Retina (tissue), 1 donor: ENCODE data around the gene ZNF444.
A peak's percentile ranks its signal among the peaks of the same experiment; 100 is the strongest.
"Not testable (repeated sequence)": the region's sequence is repeated elsewhere in the genome, so short reads cannot be mapped to it uniquely, and the experiment has no call there.

Experiments used
- DNase-seq: peaks from one replicate; pipeline ENCODE4 v3.0.0-alpha.2; 2016

The ZNF444 gene

DNA sequence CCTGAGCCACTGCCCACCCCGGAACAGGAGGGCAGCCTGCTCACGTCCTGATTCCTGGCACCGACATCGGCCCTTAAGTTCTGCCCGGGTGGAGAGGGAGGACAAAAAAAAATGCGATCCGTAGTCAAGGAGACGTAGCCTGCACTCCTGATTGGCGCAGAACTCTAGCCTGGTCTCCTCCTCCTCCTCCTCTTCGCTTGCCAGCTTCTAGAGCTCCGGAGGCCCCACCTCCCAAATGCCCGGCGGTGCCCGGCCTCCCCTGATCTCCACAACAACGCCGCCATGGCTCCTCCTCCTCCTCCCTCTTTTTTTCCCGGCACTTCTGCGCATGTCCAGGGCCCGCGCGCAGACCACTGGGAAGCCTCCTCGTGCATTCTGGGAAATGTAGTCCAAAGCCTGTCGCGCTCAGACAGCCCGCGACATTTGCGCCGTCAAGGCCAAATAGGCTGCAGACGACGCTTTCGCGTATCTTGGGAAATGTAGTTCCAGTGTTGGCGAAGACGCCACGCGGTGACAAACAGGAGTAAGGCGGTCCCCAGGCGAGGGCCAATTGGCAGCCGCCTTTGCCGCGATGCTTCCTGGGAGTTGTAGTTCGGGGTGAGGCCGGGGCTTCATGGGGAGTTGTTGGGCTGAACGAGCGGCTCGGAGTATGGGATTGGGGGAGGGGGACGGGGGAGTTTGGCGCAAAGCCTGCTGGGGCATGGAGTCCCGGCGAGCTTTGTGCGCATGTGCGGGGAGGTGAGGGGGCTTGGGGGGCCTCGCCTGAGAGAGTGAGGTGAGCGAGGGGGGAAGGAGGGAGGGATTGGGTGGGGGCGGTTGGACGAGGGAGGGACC is at the start of gene ZNF444:
TSS of gene ZNF444 (plus strand) at position 705 of the 834 bp plus-strand sequence. CDS start 5,625 bp downstream, outside the sequence.
- peak; percentile 100 for DNase-seq

DNA sequence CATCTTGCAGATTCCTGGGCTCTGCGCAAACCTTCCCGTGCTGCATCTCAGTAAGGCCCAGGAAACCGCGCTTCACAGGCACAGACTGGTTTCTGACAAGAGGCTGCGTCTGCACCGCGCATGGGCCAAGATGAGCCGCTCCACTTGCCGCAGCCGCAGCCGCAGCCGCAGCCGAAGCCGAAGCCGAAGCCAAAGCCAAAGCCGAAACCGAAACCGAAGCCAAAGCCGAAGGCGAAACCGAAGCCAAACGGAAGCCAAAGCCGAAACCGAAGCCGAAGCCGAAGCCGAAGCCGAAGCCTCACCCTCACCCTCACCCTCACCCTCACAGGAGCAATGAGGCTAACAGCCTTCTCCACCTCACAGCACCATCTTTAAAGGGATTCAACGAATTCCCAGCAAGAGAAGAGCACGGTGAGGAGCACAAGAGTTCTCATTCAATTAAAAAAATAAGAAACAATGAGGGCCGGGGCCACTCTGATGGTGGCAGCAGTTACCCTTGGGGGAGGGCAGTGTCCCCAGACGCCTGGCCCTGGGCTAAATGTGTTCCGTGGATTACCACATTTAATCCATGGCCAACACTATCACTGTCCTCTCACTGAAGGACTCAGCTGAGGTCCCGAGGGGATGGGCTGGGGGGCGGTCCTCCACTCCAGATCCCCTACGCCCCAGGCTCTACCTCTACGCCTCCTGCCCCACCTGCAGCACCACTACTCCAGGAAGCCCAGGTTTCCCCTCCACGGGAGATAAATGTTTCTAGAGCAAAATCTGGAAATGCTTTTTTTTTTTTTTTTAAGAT is 49.1 kb upstream of the ZNF444 start:
- no peak for DNase-seq

DNA sequence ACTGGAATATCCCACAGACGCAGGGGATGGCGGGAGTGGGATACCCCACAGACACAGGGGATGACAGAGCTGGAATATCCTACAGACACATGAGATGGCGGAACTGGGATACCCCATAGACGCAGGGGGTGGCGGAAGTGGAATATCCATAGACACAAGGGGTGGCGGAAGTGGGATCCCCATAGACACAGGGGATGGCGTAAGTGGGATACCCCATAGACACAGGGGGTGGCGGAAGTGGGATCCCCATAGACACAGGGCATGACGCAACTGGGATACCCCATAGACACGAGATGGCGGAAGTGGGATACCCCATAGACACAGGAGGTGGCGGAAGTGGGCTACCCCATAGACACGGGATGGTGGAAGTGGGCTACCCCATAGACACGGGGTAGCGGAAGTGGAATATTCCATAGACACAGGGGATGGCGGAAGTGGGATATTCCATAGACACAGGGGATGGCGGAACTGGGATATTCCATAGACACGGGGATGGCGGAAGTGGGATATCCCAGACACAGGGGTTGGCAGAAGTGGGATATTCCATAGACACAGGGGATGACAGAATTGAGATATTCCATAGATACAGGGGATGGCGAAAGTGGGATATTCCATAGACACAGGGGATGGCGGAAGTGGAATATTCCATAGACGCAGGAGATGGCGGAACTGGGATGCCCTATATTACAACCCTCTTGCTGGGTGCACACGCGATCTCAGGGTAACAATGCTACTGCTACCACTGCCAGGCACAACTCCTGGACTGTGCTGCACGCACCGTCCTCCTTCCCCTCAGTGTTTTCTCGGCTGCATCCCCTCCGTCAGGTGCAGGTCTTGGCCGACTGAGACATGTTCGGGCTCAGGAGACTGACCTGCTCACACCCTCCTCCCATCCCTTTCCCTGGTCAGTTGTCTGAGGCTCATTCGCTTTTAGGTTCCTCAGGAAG is 48.1 kb upstream of the ZNF444 start:
- no peak for DNase-seq

DNA sequence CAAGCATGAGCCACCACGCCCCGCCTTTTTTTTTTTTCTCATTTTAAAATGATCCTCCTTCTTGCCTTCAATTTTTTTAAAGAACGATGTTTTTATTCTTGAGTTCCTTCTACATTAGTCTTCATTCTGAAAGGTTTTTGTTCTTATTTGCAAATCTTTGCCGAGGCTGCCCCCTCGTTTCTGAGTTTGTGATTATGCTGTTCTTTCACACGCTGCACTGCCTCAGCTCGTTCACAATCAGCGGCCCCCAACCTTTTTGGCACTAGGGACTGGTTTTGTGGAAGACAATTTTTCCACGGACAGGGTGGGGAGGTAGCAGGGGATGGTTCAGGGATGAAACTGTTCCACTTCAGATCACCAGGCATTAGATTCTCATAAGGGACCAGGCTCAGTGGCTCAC is 46.6 kb upstream of the ZNF444 start:
- DNase-seq, result no peak

DNA sequence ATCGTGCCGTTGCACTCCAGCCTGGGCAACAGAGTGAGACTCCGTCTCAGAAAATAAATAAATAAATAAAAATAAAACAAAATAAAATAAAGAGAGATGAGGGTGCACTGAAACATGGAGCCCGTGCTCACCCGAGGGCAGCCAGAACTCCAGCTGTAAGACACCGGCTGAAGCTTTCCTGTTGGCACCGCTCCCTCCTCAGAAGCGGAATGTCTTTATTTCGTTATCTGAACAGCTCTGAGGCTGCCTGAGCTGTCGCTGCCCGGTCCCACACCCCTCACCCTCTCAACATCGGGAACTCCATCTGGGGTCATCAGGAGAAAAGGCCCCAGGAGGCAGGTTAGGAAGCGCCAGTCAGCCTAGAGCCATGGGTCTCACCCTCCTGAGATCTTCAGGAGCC is 44.4 kb upstream of the ZNF444 start:
- no peak for DNase-seq

DNA sequence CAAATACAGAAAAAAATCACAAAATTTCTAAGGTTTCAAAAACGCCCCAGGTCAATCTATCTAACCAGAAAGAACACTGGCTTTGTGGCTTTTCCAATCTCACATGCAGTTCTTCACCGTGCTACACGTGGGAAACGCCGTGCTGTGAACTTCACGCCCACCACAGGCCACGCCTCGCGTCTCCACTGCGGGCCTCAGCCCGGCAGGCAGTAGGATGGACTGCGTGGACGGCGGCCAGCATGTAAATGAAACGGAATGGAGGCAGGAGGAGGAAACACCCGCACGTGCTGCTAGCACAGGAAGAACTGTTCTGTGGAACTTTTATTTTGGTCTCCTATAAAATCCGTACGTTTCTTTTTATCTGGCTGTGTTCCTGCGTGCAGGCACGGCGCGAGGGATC is 43.8 kb upstream of the ZNF444 start:
- no peak for DNase-seq

DNA sequence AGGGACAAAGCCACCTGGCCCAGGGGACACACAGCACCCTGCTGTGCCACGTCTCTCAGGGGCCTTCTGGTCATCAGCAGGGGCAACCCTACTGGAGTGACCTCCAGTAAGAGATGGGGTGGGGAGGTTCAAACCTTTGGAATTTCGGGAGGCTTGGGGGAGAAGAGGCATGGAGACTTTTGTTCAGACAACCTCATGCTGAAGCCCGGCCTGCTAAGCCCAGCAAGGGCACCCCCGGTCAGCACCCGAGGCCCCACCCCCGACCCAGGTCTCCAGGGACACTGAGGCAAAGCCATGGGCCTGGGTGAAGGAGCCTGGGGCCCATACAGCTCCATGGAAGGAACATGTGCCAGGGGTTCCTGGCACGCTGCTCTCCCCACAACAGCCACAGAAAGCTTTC is 43.3 kb upstream of the ZNF444 start:
- no peak for DNase-seq

DNA sequence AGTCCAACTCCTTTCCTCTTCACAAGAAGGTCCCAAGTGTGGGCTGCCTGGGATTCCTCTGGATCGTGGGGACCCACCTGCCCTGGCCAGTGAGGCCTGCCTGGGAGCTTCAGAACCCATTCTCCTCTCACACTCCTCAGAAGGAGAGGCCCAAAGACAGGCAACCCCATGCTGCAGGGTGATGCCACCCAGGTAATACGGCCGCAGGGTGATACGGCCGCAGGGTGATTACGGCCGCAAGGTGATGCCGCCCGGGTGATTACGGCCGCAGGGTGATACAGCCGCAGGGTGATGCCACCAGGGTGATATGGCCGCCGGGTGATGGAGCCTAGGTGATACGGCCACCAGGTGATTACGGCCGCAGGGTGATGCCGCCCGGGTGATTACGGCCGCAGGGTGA is 42.9 kb upstream of the ZNF444 start:
- DNase-seq, result not testable (repeated sequence)

DNA sequence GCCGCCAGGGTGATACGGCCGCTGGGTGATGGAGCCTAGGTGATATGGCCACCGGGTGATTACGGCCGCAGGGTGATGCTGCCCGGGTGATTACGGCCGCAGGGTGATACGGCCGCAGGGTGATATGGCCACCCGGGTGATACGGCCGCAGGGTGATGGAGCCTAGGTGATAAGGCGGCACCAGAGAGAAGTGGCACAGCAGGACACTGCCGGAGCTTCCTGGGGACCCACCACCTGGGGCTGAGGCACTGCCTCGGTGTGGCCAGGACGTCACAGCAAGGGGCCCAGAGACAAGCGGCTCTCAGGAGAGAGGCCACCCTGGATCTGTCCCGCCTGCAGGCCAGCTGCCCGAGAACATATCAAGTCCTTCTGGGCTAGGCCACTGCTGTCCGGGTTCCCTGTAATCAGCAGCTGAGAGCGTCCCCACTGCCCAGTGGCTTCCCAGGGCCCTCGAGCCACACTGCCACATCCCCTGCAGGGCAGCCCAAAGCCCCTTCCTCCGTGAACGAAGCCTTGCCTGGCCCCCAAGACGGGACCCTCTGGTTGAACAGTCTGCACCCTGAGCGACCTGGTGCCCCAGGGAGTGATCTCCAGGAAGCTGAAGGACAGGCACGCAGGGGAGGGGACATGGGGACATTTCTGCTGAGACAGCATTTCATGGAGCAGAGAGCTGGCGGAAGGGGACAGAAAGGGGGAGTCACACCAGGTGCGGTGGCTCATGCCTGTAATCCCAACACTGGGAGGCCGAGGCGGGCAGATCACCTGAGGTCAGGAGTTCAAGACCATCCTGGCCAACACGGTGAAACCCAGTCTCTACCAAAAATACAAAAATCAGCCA is 42.1 kb upstream of the ZNF444 start:
- no peak for DNase-seq

DNA sequence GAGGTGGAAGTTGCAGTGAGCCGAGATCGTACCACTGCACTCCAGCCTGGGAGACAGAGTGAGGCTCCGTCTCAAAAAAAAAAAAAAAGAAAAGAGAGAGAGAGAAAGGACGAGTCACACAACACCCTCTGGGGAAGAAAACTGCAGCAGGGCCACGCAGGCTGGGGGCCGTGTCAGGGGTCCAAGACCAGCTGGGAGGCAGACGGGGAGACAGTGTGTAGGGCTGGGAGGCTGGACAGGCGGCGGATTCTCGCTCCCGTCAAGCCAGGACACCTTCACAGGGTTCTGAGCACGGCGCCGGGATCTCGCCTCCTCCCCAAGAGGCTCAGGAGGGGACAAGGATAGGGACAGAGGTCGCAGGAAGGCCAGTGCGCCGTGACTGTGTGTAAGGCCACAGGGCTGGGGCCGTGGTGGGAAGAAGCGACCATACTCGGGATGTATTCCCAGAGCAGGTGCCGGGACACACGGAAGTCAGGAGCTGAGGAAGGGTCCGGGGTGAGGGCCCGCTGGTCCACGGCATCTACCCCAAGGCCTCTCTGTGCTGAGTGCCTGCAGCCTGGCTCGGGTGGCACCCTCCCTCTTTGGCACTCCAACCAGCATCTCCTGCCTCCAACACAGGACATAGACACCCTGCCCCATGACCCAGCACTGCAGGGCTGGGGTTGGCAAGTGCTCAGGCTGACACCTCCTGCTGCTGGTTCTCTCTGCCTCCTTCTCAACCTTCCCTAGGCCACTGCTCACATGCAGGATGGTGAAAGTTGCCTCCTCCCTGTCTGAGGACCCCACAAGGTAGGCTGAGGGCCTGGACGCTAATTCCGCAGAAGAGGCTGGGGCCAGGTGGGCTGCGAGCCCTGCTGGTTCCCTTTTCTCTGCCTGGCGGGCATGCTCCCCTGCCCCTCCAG is 41.2 kb upstream of the ZNF444 start:
- no peak for DNase-seq

DNA sequence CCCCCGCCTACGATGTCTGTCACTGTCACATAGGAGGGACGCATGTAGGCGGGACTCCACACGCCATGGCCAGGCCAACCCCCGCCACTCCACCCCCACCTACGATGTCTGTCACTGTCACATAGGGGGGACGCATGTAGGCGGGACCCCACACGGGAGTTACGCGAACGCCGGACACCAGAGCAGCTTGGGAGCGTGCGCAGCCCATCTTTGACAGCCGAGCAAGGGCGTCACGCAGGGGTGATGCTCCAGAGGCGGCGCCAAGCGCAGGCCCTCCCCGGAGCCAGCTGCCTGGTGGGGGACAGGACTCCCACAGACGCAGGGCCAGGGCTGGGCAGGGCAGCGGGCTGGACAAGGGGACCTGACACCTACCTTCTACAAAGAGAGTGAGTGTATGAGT is 40.0 kb upstream of the ZNF444 start:
- DNase-seq, result no peak

DNA sequence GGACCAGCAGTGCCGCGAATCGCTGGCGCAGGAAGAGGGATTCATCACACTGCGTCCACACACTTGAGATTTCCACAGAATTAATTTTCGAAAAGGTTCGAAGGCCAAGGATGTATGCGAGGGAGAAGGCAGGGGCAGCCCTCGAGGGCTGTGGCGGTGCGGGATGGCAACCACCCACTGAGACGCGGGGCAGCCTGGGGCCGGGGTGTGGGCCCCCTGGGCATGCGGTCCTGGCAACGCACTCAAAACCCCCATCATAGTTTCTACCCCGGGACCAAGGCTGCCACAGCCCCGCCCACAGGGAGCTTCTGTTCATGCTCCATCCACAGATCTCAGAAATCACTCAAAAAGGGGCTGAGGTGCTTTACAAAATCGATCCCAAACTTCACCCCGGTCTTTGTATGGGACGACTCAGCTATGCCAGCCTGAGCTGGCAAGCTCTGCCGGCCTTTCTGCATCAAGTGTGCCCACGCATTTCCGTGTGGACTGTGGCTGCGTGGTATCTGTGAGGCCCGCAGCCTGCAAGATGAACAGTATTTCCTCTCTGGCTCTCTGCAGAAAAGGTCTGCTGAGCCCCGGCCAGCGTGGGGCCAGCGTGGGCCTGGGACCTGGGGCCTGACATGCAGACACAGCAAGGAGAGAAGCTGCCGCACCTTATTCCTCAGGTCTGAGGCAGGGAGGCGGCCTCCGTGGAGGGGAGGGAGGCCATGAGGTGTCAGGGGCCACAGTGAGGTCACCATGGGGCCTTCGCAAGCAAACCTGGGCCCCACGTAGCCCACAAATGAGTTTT is 39.1 kb upstream of the ZNF444 start:
- DNase-seq, result no peak

DNA sequence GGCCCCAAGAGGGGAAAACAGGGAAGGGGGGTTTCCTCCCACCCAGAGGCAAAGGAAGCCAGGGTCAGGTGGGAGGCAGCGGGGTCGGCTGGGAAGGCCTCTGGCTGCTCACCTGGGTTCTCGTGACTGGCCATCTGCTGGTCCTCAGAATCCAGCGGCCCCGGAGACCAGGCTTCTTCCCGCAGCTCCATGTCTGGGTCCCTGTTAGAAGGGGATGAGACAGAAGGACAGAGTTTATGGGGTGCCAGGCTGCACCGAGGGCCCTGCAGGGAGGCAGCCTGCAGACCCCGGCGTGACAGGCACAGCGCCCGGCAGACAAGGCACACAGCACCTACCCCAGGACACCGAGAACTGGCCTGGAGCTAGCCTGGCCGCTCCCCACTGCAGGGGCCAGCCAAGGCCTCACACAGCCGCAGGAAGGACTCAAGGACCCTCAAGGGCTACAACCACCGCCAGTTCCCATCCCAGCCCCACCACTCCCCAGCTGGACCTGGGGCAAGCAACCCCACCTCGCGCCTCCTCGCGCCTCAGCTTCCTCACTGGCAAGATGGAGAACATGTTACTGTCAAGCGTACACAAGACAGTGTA is 38.0 kb upstream of the ZNF444 start:
- DNase-seq, result no peak

DNA sequence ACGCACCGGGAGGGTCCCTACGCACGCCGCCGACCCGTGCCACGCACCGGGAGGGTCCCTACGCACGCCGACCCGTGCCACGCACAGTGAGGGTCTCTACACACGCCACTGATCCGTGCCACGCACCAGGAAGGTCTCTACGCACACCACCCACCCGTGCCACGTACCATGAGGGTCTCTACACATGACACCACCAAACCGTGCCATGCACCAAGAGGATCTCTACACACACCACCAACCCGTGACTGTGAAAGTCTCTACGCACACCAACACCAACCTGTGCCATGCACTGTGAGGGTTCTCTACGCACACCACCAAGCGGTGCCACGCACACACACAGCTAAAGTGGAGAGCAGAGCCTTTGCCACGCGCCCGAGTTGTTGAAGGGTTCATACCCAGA is 36.7 kb upstream of the ZNF444 start:
- no peak for DNase-seq

DNA sequence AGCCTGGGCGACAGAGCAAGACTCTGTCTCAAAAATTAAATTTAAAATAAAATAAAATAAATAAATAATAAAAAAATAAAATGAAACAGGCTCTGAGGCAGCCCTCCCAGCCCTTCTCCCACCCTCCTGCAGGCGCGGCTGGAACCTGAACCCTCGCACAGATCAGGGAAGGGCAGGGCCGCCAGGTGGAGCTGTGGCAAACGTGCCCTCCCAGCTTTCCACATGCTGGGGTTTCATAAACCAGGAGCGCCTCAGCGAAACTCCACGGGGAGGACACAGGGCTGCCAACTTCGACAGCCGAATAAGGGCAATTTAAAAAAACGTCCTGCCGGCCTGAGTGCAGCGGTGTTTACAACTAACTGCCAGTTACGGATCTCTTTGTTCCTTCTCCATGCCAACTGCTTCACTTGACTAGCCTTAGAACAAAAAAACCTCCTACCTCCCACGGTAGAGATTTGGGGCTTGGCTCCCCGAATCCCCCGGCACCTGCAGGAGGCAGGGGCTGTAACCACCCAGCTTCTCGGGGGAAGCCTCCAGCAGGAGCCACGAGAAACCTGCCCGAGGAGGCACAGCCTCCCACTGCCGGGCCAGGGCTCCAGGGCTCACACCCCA is 35.9 kb upstream of the ZNF444 start:
- peak; percentile 73 for DNase-seq

DNA sequence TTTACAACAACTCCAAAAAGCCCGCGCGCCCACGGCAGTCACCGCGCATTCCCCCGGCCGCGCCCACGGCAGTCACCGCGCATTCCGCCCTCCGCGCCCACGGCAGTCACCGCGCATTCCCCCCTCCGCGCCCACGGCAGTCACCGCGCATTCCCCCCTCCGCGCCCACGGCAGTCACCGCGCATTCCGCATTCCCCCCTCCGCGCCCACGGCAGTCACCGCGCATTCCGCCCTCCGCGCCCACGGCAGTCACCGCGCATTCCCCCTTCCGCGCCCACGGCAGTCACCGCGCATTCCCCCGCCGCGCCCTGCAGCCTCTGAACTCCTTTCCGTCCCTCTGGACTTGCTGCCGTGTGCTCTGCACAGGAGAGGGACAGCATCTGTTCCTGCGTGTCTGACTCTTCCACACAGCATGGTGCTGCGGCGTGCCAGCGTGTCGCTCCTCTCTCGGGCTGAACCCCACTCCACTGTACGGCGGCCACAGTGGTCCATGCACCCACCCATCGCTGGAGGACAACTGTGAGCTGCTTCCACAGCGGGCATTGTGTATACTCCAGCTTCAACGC is 35.2 kb upstream of the ZNF444 start:
- DNase-seq, result not testable (repeated sequence)

DNA sequence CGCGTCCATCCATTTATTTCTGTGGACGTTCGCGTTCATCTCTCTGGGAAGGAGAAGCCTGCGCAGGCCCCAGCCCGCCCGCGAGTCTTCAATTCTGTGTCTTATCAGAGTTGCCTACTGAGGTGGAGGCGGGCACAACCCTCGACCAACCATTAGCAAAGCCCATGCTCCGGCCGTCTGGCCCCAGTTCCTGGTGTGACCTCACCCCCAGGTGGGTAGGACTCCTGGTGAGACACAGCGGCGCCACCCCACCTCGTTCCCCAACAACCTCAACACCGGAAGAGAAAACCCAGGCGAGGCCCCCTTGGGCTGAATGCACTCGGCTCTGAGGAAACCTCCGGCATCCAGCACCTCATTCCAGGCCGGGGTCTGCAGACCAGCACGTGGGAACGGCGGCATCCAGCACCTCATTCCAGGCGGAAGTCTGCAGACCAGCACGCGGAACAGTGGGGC is 34.7 kb upstream of the ZNF444 start:
- no peak for DNase-seq

DNA sequence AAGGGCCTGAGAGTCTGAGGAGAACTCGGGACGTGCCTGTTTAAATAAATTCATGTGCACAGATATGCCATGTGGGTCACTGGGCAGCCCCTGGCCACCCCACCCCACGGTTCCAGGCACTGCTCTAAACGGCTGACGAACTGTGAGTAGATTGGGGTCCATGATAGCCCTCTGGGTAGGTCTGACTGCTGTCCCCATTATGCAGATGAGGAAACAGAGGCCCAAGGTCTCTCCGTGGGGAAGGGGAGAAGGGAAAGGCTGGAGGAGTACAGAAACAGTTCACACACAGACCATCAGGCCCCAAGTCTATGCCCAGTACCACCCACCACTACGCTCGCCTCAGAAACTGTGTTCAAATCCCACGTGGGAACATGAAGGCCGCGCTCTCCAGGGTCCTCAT is 34.1 kb upstream of the ZNF444 start:
- no peak for DNase-seq
